Activated gamma-delta T cell (primary cell): ENCODE data around the gene LPIN3.
"Not testable (repeated sequence)": the region's sequence is repeated elsewhere in the genome, so short reads cannot be mapped to it uniquely, and the experiment has no call there.

Experiments used
- DNase-seq: peaks from one replicate; lab custom pipeline; 2025; lab: John Stamatoyannopoulos, UW
- total RNA-seq, 2 donors: gene quantifications; one replicate each; lab custom pipeline; 2026; lab: John Stamatoyannopoulos, UW

The LPIN3 gene, protein sequence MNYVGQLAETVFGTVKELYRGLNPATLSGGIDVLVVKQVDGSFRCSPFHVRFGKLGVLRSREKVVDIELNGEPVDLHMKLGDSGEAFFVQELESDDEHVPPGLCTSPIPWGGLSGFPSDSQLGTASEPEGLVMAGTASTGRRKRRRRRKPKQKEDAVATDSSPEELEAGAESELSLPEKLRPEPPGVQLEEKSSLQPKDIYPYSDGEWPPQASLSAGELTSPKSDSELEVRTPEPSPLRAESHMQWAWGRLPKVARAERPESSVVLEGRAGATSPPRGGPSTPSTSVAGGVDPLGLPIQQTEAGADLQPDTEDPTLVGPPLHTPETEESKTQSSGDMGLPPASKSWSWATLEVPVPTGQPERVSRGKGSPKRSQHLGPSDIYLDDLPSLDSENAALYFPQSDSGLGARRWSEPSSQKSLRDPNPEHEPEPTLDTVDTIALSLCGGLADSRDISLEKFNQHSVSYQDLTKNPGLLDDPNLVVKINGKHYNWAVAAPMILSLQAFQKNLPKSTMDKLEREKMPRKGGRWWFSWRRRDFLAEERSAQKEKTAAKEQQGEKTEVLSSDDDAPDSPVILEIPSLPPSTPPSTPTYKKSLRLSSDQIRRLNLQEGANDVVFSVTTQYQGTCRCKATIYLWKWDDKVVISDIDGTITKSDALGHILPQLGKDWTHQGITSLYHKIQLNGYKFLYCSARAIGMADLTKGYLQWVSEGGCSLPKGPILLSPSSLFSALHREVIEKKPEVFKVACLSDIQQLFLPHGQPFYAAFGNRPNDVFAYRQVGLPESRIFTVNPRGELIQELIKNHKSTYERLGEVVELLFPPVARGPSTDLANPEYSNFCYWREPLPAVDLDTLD
- total RNA-seq: 0.70 to 0.77 reads per million in 2 donors

DNA sequence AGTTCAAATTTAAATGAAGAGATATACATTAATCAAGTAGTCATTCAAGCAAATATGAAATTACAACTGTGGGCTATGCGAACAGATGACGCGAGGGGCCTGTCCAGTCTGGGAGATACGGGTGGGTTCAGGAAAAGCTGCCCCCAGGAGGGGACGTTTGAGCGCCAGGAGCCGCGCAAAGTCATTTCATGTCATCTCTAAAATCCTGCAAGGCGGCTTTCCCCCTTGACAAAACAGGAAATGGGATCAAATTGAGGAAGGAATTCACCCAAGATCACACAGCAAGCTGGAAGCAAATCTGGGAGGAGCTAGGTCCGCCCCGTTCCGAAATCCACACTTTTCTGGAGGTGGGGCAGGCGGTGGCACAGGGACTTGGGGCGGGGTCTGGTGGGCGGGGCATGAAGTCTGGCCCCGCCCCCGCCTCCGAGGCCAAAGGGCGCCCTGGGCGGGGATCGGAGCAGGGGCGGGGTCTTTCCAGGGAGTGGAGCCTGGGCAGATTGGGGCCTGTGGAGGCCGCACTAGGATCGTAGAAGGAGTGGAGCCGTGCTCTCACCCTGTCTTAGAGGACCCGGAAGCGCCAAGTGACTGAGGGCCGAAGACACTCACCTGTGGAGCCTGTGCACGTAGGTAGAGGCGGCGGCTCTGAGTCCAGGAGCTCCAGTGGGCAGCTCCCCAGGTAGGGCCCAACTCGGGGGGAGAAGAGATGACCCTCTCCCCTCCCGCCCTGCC, at the start of gene LPIN3:
TSS of gene LPIN3 (plus strand) at position 495 of the 729 bp plus-strand sequence. CDS start 4,983 bp downstream, outside the sequence.
- no peak for DNase-seq

- no peak for DNase-seq
These were observed 47.2 kb upstream of the LPIN3 start for GRCh38 chr20:41293269-41294037.

DNA sequence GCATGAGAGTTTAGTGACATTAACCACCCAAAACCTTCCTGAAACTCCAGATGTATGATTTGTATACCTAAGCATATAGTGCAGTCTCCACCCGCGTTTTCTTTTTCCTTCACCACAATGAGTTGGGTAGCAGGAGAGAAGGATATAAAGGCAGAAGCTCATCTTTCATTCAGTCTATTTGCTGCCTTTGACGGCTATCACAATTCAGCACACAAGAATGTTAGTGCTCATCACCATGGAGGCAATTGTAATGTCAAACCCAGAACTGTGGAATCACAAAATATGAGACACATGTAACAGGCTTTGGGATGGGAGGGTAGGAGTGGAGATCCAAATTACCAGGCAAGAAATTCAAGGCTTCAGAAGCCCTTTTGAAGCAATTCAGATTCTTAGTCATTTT, 40.7 kb upstream of the LPIN3 start:
- DNase-seq: no peak

- no peak for DNase-seq
These were observed 40.2 kb upstream of the LPIN3 start for GRCh38 chr20:41300383-41300782.

DNA sequence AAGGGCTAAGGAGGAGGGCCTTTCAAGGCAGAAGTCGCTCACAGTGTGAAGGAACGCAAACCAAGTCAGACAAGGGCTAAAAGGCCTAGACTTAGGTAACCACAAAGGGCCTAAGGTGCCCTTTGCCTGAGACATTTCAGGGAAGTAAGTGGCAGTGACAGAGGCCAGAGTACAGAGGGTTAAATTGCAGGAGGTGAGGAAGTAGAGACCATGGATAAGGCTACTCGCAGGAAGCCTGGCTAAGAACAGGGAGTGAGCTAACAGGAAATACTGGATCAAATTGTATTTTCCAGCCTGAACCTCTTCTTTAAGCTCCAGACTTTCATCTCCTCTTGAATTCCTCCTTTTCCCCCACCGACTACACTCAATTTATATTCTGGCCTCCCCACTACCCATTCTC, 39.7 kb upstream of the LPIN3 start:
- DNase-seq: no peak

- no peak for DNase-seq
These were observed 36.6 kb upstream of the LPIN3 start for GRCh38 chr20:41304002-41304401.

- no peak for DNase-seq
These were observed 36.1 kb upstream of the LPIN3 start for GRCh38 chr20:41304424-41305079.

- no peak for DNase-seq
These were observed 34.4 kb upstream of the LPIN3 start for GRCh38 chr20:41306061-41306727.

- no peak for DNase-seq
These were observed 33.6 kb upstream of the LPIN3 start for GRCh38 chr20:41307021-41307420.

GRCh38 chr20:41308290-41308711, 32.3 kb upstream of the LPIN3 start:
- DNase-seq: no peak

GRCh38 chr20:41308726-41309413, 31.8 kb upstream of the LPIN3 start:
- DNase-seq: no peak

GRCh38 chr20:41309817-41310216, 30.8 kb upstream of the LPIN3 start:
- no peak for DNase-seq

DNA sequence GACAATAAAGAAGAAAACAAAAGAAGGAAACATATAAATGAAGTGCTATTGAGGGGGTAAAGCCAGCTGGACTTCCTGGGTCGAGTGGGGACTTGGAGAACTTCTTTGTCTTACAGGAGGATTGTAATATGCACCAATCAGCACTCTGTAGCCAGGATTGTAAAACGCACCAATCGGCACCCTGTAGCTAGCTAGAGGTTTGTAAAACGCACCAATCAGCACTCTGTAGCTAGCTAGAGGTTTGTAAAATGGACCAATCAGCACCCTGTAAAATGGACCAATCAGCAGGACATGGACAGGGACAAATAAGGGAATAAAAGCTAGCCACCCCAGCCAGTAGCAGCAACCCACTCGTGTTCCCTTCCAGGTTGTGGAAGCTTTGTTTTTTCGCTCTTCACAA, 28.6 kb upstream of the LPIN3 start:
- not testable (repeated sequence) for DNase-seq

DNA sequence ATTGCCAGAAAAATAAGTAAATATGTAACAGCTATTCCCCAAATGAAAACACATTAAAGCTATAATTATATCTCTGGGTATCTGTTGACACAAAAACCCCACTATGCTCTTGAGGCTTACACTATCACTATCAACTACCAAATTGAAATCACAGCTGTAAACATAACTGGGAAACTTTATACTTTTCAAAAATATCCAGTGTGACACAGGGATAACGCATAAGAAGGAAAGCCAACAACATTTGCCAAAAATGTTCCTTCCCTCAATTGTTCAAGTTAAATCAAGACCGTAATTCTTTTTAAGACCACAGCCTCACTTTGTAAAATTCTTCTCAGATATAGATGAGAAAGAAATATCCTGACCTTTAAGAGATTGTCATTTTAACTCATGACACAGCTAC, 26.2 kb upstream of the LPIN3 start:
- DNase-seq: no peak

DNA sequence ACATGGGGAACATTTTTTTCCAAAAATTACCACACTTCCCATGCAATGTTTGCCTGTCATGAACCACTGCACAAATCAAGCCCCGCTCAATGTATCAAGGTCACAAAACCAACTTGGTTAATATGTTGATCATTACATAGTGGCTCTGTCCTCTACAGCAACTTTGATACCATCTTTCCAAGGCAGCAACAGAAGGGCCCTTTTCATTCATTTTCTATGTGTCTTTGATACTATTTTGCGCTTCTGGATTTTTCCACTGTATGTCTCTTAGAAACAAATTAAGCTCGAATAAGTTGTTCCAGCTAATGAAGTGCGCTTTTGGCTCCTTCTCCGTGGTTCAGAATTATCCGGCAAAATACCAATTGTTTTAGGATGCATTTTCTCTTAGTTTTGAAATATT, 24.6 kb upstream of the LPIN3 start:
- DNase-seq: no peak

DNA sequence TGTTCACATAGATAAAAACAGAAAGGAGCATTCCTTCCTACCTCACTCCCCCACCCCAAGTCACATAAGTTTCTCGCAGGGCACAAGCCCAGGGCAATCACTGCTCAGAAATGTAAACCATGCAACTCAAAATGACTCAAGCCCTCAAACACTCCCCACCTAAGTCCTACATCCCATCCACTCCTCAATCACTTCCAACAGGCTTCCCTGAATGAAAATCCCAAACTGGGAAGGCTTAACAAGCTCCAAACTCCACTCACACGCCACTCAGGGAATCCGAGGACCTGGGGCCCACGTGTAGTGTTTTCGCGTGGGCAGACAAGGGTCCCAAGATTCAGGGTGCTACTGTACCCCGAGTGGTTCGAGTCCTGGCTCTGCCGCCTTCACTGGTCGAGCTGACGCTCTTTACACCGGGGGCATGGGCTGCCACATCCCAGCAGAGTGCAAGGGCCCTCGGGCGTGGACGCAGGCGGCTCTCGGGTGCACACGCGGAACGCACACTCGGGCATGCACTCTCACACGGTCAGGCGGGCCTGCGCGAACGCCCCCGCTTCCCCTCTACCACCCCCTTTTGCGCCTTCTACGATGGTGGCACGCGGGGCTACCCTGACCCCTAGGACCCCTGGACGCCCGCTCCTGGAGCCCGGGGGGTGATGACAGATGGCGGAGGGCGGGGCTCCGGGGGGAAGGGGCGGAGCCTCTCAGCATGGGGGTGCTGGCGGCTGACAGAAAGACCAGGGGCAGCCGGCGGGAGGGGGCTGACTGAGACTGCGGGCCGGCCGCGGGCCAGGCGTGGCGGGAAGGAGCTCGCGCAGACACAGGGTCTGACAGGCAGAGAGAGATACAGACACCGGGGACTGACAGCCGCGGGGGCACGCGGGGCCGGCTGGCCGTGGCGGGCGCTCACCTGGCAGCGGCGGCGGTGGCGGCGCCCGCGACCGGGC, 23.7 kb upstream of the LPIN3 start:
- peak; percentile 63 for DNase-seq

DNA sequence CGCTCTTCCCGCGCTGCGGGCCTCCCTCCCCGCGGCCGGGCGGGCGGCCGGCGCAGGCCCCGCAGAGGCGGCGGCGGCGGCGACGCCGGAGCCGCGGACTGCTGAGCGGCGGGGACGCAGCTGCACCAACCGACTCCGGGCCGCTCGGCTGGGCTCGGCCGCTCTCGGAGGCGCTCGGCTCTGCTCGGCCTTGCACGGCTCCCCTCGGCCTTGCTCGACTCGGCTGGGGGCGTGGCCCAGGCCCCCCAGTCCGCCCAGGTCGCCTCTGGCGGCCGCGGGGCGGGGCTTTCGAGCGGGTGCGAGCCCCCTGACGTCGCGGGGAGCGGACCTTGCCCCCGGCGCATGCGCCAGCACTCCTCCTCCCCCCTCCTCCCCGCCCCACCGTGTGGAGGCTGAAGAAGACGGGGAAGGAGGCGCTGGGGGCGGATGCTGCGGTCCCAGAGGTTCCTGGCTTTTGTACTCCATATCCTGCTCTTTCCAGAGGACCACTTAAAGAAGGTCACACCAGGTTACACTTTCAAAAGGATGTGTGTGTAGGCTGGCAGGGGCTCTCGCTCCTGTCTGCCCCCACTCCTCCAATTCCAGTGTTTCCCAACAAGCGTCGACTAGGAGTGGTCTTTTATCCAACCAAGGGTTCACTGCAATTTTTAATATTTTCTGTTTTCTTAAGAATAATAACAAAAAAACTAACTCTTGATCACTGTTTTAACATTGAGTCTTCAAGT, 22.9 kb upstream of the LPIN3 start, which contains the start of gene ZHX3:
TSS of gene ZHX3 (minus strand) at position 186 of the 725 bp plus-strand sequence. CDS start 112,815 bp downstream, outside the sequence.
- DNase-seq: peak; percentile 97

DNA sequence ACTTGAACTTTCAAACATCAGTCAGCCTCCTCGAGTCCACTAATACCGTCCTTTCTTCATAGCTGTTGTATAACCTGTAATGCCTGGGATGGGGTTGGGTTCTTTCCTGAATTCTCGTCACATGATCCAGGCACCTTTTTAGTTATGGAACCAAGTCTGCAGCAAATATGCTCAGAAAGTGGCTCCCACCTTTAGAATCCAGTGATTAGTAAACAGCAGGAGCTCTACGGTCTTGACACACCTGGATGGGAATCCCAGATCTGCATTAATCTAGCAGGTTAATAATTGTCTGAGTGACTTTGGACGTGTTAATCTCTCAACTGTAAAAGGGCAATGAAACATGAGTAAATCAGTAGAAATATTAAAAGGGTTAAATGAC, 22.4 kb upstream of the LPIN3 start:
- no peak for DNase-seq
